Heart left ventricle (tissue), 13 donors: ENCODE results near the gene NOL7.

ENCODE experiments used
- CTCF ChIP-seq, 12 donors: fragments of 200-600 bp; sonication (generic) in 4 of 12; IDR thresholded peaks; one replicate each; pipeline versions ENCODE4 v1.5.0 to v1.8.0; 2018 to 2022; ENCODE audit warnings: antibody characterized with exemption in 12 of 12, mild to moderate bottlenecking in 5 of 12
- POLR2A ChIP-seq, 2 donors: fragments of 450-650 bp; IDR thresholded peaks; one replicate each; pipeline ENCODE4 v1.6.1; 2017; ENCODE audit warnings: antibody characterized with exemption in 2 of 2, mild to moderate bottlenecking in 2 of 2, moderate library complexity in 2 of 2
- donor health status: ischemic (EF 13 %, LVEDD 7.1; RV severe dilation, severe dysfunction).
- donor health status: DM: no; HTN: yes; CAD: no.
- donor health status: DM: no; HTN: no; CAD: no.
- donor health status: ischemic (EF 25% LVEDD 6.9; RV normal size, moderate dysfunction).
- donor health status: ischemic (EF 25% LVEDD 5.7; RV mildly dilated, moderate dysfunction).
- donor health status: ischemic (EF 35%, LVEDD 5.7; RV mildly dilated, moderate dysfunction).
- donor health status: nonischemic (EF 11% LVEDD 7.7; RV severe dilation, severe dysfunction).
- donor health status: DM: yes; HTN: yes; CAD: no.
- donor health status: PGD.
- donor health status: ischemic (EF 29% LVEDD 5.4; RV normal size, mild dysfunction).
- donor health status: nonischemic (EF 23%, LVEDD 6.1; RV moderate dilation, normal function).

- no peak for TF ChIP-seq CTCF (IDR thresholded peaks at IDR 0.05)
- TF ChIP-seq POLR2A (IDR thresholded peaks at IDR 0.05), result no peak
Observed at GRCh38 chr6:13635948-13636658, 21.0 kb downstream of the NOL7 start.
